CD1c-positive myeloid dendritic cell (primary cell): Measurements from ENCODE around the gene NUBPL.
"Not testable (repeated sequence)": the region's sequence is repeated elsewhere in the genome, so short reads cannot be mapped to it uniquely, and the experiment has no call there.

Source experiments
- DNase-seq: peaks from one replicate; pipeline ENCODE4 v3.0.0-alpha.2; 2016; ENCODE audit errors: extremely low spot score

NUBPL gene

DNA sequence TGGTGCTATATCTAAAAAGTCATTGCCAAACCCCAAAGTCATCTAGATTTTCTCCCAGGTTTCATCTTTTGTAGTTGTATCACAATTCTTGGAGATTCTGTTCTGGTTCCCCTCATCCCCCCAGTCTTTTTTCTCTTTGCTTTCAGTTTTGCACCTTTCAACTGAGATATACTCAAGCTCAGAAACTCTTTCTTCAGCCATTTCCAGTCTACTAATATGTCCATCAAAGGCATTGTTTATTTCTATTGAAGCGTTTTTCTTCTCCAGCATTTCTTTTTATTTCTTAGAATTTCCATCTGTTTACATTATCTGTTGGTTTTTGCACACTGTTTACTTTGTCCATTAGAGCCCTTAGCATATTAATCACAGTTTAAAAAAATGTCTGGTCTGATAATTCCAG, 179.5 kb downstream of the NUBPL start:
- no peak for DNase-seq

DNA sequence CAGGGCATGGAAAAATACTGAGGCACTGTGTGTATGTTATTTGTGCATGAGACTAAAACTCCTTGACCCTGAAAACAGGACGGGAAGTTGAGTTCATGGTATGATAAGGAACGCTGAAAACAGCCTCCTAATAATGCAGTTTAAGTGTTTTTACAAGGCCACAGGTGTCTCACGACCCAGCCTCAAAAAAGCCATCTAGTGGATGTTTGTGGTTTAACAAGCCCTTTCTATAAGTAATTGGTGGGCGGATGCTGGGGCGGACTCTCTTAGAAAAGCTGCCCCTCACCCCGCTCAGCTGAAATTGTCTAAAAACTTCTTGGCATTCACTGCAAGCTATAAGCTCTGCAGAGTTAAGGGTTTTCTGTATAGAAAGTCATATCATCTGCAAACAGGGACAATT, 184.5 kb downstream of the NUBPL start:
- no peak for DNase-seq

DNA sequence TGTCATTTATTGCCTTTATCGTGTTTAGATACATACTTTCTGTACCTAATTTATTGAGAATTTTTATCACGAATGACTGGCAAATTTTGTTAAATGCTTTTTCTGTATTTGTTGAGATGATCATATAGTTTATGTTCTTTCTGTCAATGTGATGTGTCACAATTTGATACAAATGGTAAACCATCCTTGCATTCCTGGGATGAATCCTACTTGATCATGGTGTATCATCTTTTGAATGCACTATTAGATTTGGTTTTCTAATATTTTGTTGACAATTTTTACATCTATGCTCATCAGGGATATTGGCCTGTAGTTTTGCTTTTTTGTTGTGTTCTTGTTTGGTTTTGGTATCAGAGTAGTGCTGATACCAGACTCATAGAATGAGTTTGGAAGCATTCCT, 185.1 kb downstream of the NUBPL start:
- no peak for DNase-seq

DNA sequence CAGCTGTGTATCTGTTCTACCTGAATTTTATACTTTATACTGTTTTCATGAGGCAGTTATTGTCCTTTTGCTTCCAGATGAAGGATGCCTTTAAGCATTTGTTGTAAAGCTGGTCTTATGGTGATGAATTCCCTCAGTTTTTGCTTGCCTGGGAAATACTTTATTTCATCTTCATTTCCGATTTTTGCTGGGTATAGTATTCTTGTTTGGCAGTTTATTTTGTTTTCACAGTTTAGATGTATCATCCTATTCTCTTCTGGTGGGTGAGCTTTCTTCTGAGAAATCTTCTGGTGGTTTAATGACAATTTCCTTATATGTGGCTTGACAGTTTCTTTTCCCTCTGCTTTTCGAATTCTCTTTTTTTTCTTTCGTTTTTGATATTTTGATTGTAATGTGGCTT, 188.1 kb downstream of the NUBPL start:
- no peak for DNase-seq

DNA sequence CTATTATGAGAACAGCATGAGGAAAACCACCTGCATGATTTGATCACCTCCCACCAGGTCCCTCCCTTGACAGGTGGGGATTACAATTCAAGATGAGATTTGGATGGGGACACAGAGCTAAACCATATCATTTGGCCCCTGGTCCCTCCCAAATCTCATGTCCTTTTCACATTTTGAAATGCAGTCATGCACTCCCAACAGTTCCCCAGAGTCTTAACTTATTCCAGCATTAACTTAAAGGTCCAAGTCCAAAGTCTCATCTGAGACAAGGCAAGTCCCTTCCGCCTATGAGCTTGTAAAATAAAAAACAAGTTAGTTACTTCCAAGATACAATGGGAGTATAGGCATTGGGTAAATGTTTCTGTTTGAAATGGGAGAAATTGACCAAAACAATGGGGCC, 189.8 kb downstream of the NUBPL start:
- not testable (repeated sequence) for DNase-seq

DNA sequence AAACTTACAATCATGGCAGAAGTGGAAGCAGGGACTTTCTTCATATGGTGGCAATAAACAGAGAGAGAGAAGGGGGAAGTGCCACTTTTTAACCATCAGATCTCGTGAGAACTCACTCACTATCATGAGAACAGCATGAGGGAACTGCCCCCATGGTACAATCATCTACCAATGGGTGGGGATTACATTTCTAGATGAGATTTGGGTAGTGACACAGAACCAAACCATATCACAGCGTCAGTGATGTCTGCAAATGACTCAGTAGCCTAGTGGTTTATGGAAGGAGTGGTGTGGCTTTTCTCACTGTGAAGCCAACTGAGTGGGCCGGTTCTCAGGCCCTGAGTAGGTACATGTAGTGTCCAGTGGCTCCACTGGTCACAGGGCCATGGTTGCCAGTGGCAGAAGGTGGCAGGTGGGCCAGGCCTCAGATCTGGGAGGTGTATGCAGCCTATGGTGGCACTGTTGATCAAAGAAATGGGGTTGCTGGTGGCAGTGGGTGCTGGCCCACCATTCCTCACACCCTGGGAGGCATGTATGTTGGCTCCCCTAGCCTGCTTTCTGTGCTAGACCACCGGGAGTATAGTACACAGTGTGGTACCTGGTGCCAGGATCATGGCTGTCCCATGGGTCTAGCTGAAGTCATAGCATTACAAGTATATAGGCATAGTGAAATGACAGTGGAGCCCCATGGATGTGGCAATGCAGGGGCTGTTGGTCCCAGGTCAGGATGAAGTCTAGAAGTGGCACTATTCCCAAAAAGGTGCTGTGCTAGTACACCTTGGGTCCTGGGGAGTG, 191.9 kb downstream of the NUBPL start:
- no peak for DNase-seq

DNA sequence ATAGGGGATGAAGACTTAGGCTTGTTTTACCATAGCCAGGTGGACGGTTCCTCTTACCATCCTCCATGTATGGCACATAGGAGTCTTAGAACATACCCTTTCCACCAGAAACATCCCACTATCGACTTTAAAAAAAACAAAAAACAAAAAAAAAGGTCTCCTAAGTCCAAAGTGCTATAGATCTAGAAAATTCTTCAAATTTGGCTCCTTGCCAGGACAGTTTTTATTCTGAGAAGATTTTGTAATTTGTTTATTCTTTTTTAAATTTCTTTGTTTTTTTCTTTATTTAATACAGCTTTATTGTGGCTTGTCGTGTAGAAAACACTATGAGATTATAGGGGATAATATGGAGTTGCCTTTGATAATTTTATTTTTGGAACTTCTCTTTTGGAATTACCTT, 197.7 kb downstream of the NUBPL start:
- no peak for DNase-seq

DNA sequence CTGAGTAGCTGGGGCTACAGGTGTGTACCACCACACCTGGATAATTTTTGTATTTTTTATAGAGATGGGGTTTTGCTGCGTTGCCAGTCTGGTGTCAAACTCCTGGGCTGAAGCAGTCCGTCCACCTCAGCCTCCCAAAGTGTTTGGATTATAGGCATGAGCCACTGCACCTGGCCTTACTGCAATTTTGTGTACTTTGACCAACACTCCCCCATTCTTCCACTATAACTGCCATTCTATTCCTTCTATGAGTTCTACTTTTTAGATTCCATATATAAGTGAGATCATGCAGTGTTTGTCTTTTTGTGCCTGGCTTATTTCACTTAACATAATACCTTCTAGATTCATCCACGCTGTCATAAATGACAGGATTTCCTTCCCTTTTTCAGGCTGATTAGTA, 199.1 kb downstream of the NUBPL start:
- no peak for DNase-seq

DNA sequence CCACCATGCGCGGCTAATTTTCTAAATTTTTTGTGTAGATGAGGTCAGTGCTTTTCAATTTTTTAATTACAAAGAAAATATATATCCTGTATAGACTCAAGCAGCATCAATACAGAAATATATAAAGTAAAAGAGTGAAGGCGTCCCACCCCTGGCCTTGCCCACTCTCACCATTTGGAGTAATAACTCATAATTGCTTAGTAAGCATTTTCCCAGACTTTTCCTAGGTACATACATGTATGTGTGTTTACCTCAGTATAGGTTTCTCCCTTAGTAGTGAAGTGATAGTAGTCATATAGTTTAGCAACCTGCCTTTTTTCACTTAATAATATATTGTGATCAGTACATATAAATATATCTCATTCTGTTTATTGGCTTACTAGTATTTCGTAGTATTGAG, 200.1 kb downstream of the NUBPL start:
- no peak for DNase-seq

DNA sequence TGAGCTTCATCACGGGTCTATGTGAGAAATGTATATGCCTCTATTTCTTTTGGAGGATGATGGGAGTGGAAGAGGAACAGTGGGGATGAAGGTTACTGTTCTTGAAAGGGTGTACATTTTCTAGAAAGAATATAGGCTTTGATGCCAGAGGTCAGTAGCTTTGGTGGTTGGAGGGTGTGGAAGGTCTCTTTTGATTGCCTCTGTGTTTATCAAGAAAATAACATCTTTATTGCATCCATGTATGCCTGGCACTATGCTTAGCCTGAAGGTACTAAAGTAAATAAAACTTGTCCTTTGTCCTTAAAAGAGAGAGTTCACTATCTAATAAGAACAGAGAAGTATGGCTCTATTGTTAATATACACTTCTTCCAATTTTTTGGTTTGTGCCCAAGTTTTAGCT, 201.8 kb downstream of the NUBPL start:
- DNase-seq = no peak

DNA sequence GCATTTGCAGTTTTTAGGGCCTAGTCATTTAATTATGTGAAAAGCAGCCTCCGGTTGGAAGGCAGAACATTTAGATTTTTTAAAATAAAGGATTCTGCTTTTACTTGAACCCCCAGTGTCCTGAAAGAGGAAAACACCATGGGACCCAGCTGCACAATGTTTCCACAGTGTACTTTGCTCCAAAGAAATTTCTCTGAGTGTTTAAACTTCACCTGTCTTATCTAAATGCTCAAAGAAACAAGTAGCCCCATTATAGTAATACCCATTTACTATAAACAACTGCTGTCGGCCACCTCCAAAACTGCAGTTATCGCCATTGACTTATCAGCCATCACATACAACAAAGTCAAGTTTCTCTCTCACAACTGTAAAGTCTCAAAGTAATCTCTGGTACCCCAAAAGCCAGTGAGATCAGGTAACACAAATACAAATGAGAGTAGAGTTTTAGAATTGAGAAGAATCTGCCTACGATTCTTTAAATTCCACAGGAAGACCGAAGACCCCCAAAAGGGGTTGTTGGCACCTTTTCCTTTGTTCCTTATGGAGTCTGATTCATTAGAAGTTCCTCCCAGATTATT, 205.2 kb downstream of the NUBPL start:
- DNase-seq = no peak

DNA sequence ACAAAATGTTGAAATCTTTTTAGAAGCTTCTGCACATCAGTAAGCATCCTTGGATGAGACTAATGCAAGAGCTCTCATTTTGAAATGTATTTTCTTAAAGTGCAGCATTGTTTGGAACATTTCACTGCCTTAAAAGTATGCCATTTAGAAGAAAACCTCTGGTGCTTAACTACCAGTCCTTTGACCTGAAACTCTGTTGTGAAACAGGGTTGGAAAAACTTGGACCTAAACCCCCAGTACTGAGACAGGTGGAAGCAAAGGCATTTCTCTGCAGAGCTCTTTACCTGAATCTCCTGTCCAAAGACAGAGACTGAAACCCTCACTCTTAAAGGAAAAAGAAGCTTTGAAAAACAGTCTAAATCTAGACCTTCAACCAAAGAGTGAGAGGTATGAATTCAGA, 207.2 kb downstream of the NUBPL start:
- no peak for DNase-seq

DNA sequence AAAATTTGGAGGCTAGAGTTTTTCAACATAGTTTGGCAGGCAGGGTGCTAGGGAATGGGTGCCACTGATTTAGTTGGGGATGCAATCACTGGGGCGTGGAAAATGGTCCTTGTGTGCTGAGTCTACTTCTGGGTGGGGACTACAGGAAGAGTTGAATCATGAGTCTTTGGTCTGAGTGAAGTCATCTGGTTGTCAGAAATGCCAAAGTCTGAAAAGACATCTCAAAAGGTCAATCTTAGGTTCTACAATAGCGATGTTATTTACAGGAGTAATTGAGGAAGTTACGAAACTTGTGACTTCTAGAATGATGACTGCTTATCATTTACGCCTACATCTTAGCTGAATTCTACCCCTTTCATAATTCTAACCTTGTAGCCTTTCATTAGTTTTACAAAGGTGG, 209.1 kb downstream of the NUBPL start:
- DNase-seq = peak; percentile 82

DNA sequence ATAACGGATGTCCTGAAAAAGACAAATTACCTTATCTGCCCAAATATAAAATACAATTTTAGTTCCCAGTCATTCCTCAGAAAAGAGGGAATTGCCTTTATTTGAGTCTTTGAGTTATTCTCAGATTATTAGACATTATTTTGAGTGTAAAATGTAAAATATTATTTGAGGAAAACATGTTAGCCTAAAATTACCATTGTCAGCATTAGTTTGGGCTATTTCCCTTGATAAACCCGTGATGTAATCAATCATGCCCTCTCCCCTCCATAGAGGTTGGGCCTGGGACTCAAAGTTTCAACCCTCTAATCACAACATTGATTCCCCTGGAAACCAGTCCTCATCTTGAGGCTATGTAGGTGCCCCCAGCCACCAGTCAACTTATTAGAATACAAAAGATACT, 213.4 kb downstream of the NUBPL start:
- no peak for DNase-seq

DNA sequence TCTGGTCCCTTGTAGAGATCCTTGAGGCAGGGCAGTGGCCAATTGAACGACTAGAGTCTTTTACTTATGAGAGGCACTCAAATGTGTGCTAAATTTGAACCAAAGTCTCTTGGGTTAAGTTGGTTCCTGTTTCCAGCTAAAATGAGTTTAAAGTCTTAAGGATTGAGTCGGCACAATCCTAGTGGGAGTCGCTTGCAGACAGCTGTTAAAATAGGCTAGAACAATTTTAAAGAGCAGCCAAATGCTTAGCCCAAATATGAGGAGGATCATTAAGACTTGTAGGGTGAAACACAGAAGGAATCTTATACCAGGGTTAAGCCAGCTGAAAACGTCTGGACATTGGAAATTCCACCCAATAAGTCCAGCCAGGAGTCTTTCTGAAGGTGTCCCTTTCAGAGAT, 216.1 kb downstream of the NUBPL start:
- DNase-seq = no peak

DNA sequence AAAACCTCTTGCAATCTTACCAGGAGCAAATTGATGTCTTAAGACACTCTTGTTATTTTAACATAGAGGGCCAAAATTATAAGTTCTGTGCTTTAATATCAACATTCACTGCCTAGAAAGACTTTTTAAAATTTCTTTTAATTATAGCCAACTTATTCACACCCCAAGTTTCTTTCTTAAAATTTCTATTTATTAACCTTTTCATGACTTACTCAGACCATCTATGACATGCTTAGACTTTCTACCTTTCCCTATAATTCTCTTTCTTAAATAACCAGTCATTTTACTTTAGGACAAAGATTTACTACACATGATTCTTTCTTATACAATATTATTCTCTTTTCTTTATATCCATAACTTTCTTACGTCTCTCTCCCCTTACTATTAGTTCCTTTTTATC, 220.4 kb downstream of the NUBPL start:
- no peak for DNase-seq

DNA sequence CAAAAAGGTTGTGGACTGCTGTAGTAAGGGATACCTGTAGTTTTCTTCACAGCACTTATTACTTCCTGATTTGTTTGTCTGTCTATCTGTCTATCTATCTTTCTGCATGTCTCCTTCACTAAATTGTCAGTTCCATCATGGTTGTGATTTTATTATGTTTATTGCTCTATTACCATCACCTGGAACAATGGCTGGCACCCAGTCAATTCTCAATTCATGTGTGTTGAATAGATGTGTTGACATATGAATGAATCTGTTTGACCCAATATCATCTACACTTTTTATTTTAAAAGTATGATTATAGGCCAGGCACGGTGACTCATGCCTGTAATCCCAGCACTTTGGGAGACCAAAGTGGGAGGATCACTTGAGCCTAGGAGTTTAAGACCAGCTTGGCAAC, 224.4 kb downstream of the NUBPL start:
- DNase-seq = no peak

DNA sequence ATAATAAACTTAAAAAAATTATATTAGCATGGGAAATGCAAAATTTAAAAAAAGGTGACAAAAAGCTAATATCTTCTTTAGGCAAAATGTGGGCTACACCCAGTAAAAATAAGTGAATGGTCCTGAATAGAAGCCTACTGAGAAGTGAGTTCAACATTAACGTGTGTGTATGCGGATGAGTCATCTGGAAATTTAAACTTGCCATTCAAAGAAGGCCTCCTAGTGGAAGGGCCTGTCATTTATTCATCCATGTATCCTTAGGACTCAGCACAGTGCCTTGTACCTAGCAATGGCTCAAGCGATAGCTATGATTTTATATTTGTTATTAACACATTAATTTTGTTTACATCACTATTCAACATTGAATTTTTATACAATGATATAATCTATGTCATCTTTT, 226.2 kb downstream of the NUBPL start:
- DNase-seq = no peak

DNA sequence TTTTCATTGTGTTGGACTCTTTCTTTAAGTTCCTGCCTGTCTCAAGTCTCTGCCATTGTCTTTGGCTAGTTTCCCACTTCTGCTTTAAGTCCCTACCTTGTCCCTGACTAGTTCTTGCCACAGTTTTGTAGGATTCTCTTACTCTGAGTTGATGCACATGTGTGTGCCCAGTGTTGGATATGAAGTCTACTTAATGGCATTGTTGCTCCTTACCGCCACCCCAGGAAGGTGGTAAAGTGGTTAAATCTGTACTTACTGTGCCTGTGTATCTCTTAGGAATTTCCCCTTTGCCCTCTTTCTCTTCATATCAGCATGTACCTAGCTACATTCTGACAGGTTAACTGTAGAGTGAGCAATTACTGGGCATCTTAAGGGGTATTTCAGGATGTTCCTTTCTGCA, 227.1 kb downstream of the NUBPL start:
- no peak for DNase-seq

DNA sequence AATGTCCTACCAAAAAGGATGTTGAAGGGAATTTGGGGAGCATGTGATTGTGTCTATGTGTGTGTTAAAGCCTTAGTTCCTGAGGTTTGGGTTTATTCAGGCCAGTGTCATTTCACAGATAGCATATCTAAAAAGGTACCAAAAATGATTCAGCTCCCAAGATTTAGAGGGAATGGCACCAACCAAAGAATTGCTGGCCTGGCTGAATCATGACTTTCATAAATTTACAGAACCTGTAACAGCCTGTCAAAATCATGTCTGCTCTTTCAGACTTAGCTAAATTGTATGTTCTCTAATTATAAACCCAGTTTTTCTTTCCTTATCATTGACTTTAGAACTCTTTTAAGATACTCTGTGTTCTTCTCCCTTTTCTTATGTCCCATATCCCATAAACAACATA, 231.5 kb downstream of the NUBPL start:
- DNase-seq = no peak

DNA sequence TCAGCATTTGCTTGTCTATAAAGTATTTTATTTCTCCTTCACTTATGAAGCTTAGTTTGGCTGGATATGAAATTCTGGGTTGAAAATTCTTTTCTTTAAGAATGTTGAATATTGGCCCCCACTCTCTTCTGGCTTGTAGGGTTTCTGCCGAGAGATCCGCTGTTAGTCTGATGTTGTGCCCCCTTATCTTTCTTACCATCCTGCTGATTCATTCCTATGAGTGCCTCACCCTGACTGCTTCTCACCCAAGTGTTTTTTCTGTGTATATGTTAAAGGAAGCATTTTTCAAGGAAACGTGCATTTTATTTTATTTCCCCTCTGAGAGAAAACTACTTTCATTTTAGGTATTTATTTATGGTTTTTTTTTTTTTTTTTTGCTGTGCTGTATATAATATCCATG, 236.7 kb downstream of the NUBPL start:
- not testable (repeated sequence) for DNase-seq

DNA sequence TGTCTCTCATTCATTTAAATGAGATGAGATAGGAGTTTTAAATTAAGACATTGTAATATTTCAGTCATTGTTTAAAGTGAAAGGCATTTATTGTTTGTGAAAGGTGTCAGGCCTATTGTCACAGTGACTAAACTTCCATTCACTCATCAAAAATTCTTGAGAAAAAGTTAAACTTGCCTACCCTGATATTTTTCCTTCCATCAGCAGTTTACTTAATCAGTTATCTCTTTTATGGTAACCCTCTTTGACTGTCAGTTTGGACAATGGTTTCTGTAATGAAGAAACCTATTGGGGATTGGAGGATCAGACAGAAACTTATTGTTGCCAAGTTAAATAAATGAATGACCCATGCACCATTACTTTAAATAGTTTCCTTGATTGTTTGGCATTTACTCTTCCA, 241.6 kb downstream of the NUBPL start:
- DNase-seq = no peak

DNA sequence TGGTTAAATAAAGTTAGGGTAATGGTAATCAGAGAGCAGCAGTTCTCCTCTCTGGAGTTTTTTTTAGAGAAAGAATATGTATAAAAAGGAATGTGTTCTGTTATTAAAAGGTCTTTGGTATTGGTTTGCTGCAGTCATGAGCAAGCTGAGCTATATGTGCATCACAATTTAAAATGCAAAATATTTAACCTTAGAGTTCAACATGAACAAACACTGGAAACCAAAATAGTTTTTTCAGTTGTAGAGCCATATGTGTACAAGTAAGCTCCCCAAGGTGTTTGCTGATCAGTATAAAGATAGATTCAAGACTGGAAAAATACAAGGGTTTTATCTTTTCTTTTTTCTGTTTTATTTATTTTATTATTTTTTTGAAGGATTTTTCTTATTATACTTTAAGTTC, 245.0 kb downstream of the NUBPL start:
- DNase-seq = no peak
